OCI-LY3 (cell line): ENCODE data around the gene MRPS5.

Experiments used
- H2AFZ ChIP-seq: fragments of 200-600, 300-600 bp; shearing (Covaris generic); 2 replicates; pipeline ENCODE4 v1.6.0; 2014; ENCODE audit warnings: antibody characterized with exemption, low read depth, low read length
- H3K27ac ChIP-seq: fragments of 200-600, 300-600 bp; sonication (generic); 2 replicates; pipeline ENCODE4 v1.5.1; 2014; ENCODE audit warnings: mild to moderate bottlenecking, low read length, moderate library complexity, mixed read lengths
- H3K27me3 ChIP-seq: fragments of 200-600, 300-600 bp; sonication (generic); 2 replicates; pipeline ENCODE4 v1.6.1; 2014; ENCODE audit warnings: low read depth, low read length, mixed read lengths
- H3K36me3 ChIP-seq: fragments of 200-600, 300-600 bp; sonication (generic); replicated peaks from 2 replicates; pipeline ENCODE3; 2014; ENCODE audit warnings: low read depth, low read length, mixed read lengths
- H3K4me1 ChIP-seq: fragments of 300-600, 200-600 bp; sonication (generic); 2 replicates; pipeline ENCODE4 v1.6.1; 2014; ENCODE audit warnings: low read length, mixed read lengths
- H3K4me2 ChIP-seq: fragments of 200-600, 300-600 bp; sonication (generic); 2 replicates; pipeline ENCODE4 v1.6.1; 2014; ENCODE audit warnings: low read length, mixed read lengths
- H3K4me3 ChIP-seq: fragments of 300-600, 200-600 bp; sonication (generic); 2 replicates; pipeline ENCODE4 v1.5.1; 2014; ENCODE audit warnings: antibody characterized with exemption, mild to moderate bottlenecking, low read length, moderate library complexity
- H3K79me2 ChIP-seq: fragments of 300-600, 200-600 bp; shearing (Covaris generic); 2 replicates; pipeline ENCODE4 v1.6.1; 2014; ENCODE audit warnings: mild to moderate bottlenecking, low read length, mixed read lengths
- H3K9ac ChIP-seq: fragments of 300-600, 200-600 bp; shearing (Covaris generic); 2 replicates; pipeline ENCODE4 v1.6.0; 2014; ENCODE audit warnings: mild to moderate bottlenecking, low read length, moderate library complexity
- H3K9me3 ChIP-seq: fragments of 200-600, 300-600 bp; shearing (Covaris generic); 2 replicates; pipeline ENCODE4 v1.6.1; 2014; ENCODE audit warnings: low read length, mixed read lengths; ENCODE audit not compliant: insufficient read depth
- H4K20me1 ChIP-seq: fragments of 200-600, 300-600 bp; sonication (generic); 2 replicates; pipeline ENCODE4 v1.6.1; 2016; ENCODE audit warnings: low read length, mixed read lengths; ENCODE audit not compliant: insufficient read depth
- EZH2phosphoT487 ChIP-seq: fragments of 200-600 bp; shearing (Covaris generic); IDR thresholded peaks from 2 replicates; pipeline ENCODE4 v1.6.1; 2018; ENCODE audit warnings: antibody characterized with exemption, mixed run types, low read depth
- TF ChIP-seq, protein P1 (sequence below): fragments of 200-600, 300-600 bp; sonication (generic); IDR thresholded peaks from 2 replicates; pipeline ENCODE4 v1.5.1; 2014; ENCODE audit warnings: antibody characterized with exemption, low read length, low read depth

The MRPS5 gene

DNA sequence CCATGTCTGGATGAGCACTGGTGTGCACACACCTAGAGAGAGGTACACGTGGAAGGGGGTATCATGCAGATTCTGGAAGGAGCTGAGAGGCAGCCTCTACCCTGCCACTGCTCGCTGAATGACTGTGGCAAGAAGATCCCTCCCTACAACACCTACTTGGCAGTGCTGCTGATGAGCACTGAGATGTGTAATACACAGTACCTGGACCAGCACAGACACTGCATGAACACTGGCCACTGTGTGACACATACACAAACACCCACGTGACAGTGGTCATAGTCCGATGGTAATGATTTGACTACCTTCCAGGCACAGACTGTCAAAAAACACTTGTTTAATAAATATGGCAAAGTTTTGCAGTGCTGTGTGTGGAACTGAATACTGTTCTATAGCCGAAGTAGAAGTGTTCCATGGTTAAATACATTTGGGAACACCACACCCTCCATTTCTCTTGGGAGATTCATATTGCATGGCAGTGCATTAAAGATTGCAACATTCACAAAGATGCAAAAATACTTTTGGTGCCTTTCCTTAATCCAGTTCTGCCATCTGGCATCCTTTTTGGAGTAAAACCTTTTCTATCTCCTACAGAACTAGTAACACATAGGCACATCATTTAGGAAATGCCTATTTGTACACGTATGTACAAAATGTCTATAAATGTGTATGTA, 29.6 kb downstream of the MRPS5 start:
- Histone ChIP-seq H3K9ac (no peak overlapping the region), H2AFZ (no peak overlapping the region)

DNA sequence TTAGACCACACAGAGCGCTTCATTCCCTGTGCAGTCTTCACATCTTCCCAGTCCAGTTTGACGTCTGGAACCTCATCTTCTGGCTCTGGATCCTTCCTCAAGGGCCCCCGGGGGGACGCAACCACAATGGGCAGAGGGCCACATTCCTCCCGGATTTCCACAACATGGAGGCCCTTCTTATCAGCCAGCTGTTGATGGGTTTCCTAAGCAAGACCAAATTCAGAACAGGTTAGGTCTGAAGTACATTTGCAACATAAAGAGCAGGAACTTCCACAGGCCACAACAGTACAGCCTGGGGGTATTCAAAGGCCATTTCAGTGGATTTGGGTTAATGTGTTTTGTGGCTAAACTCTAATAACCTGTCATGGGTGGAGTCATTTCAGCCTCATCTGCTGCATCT, 34.2 kb downstream of the MRPS5 start:
- no peaks in the 10 kb centered on the region for H3K79me2 ChIP-seq
- no peak overlapping the region for H2AFZ ChIP-seq
- no peak overlapping the region for H3K27ac ChIP-seq
- H3K27me3 ChIP-seq, result no peaks in the 10 kb centered on the region
- no peaks in the 10 kb centered on the region for H3K4me1 ChIP-seq
- peaks cover 49% of the 10 kb centered on the region for H3K36me3 ChIP-seq
- H3K4me3 ChIP-seq, result no peak overlapping the region
- no peak for TF ChIP-seq EZH2phosphoT487
- TF ChIP-seq, protein P1, sequence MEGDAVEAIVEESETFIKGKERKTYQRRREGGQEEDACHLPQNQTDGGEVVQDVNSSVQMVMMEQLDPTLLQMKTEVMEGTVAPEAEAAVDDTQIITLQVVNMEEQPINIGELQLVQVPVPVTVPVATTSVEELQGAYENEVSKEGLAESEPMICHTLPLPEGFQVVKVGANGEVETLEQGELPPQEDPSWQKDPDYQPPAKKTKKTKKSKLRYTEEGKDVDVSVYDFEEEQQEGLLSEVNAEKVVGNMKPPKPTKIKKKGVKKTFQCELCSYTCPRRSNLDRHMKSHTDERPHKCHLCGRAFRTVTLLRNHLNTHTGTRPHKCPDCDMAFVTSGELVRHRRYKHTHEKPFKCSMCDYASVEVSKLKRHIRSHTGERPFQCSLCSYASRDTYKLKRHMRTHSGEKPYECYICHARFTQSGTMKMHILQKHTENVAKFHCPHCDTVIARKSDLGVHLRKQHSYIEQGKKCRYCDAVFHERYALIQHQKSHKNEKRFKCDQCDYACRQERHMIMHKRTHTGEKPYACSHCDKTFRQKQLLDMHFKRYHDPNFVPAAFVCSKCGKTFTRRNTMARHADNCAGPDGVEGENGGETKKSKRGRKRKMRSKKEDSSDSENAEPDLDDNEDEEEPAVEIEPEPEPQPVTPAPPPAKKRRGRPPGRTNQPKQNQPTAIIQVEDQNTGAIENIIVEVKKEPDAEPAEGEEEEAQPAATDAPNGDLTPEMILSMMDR, result no peak
- no peak overlapping the region for H3K9ac ChIP-seq
- H4K20me1 ChIP-seq, result no peaks in the 10 kb centered on the region
- H3K4me2 ChIP-seq, result no peak overlapping the region
- H3K9me3 ChIP-seq, result no peaks in the 10 kb centered on the region

More for the DNA sequence above, 29.6 kb downstream of the MRPS5 start:
- H3K4me2 ChIP-seq, result no peak overlapping the region
- no peaks in the 10 kb centered on the region for H3K4me1 ChIP-seq
- H3K79me2 ChIP-seq, result peaks cover 5% of the 10 kb centered on the region; the same call in 1 of the 2 replicates
- H3K4me3 ChIP-seq, result no peak overlapping the region
- no peaks in the 10 kb centered on the region for H3K27me3 ChIP-seq
- no peak overlapping the region for H3K27ac ChIP-seq
- no peaks in the 10 kb centered on the region for H3K9me3 ChIP-seq
- TF ChIP-seq, protein P1, result no peak
- no peak for TF ChIP-seq EZH2phosphoT487
- no peaks in the 10 kb centered on the region for H4K20me1 ChIP-seq
- peaks cover 38% of the 10 kb centered on the region for H3K36me3 ChIP-seq

DNA sequence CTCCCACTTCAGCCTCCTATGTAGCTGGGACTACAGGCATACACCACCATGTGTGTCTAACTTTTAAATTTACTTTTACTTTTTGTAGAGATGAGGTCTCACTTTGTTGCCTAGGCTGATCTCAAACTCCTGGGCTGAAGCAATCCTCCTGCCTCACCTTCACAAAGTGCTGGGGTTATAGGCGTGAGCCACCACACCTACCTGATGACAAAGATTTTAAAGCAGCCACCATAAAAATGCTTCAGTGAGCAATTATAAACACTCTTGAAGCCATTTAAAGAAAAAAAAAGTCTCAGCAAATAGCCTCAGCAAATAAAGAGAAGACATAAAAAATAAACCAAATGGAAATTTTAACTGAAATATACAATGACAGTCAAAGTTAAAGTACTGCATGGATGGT, 35.6 kb downstream of the MRPS5 start:
- Histone ChIP-seq H3K27me3 (no peaks in the 10 kb centered on the region), H3K79me2 (no peaks in the 10 kb centered on the region), H3K27ac (no peak overlapping the region), H4K20me1 (no peaks in the 10 kb centered on the region), H3K4me3 (no peak overlapping the region), H2AFZ (no peak overlapping the region), H3K36me3 (peaks cover 36% of the 10 kb centered on the region), H3K9ac (no peak overlapping the region), H3K4me2 (no peak overlapping the region), H3K4me1 (no peaks in the 10 kb centered on the region), H3K9me3 (no peaks in the 10 kb centered on the region)
- no peak for TF ChIP-seq EZH2phosphoT487
- TF ChIP-seq, protein P1, result no peak

- no peaks in the 10 kb centered on the region for H3K79me2 ChIP-seq
- no peak overlapping the region for H3K4me2 ChIP-seq
- H3K4me3 ChIP-seq, result no peak overlapping the region
- H4K20me1 ChIP-seq, result no peaks in the 10 kb centered on the region
- peaks cover 16% of the 10 kb centered on the region for H3K36me3 ChIP-seq
- 0 out of 2 replicates have a peak, but pooled peaks cover 3% of the 10 kb centered on the region for H3K27me3 ChIP-seq
- H3K9me3 ChIP-seq, result no peaks in the 10 kb centered on the region
- H3K9ac ChIP-seq, result no peak overlapping the region
- no peak overlapping the region for H3K27ac ChIP-seq
- H3K4me1 ChIP-seq, result peaks cover under 1% of the 10 kb centered on the region; the same call in 1 of the 2 replicates
- TF ChIP-seq, protein P1, result no peak
- no peak for TF ChIP-seq EZH2phosphoT487
- no peak overlapping the region for H2AFZ ChIP-seq
Measured at GRCh38 chr2:95082477-95082876, 39.1 kb downstream of the MRPS5 start.
